ENCODE measurements around the gene INHBC. TPM values are rescaled to one million over a fixed set of nuclear protein-coding genes. Genes with fewer than 3 reads are reported as not detected.
"Not testable (repeated sequence)": the region's sequence is repeated elsewhere in the genome, so short reads cannot be mapped to it uniquely, and the experiment has no call there.

The INHBC gene
- total RNA-seq, 2 donors from 2014 or later = not detected

DNA sequence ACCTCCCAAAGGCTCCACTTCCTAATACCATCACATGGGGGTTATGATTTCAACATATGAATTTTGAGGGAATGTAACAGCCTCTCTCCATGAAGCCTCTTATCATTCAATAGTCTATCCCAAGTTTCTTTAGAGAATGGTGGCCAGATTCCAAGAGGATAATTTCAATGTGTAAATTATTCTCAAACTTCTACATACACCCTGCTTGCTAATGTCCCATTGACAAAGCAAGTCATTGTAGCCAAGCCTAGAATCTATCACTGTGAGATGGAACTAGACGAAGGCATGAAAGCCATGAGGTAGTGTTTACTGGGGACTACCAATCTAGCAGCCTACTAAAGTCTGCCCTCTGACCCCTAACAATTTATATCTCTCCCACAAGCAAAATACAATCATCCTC lies 3.8 kb downstream of the INHBC start:
- Histone ChIP-seq H3K9me3 (no peaks in the 10 kb centered on the region), H3K4me1 (ENCODE audit: control insufficient read depth in 1 of 2, low read depth in 2 of 2) (peaks cover 0 to 10% of the 10 kb centered on the region in 2 donors), H3K27ac (no peak overlapping the region), H3K27me3 (replicated peaks; ENCODE audit: insufficient read depth) (no peaks in the 10 kb centered on the region), H3K36me3 (no peaks in the 10 kb centered on the region), H3K4me3 (no peak overlapping the region)
- TF ChIP-seq CTCF (IDR thresholded peaks at IDR 0.05) = no peak
- DNase-seq (ENCODE audit: low spot score) = no peak
- ATAC-seq (ENCODE audit: insufficient number of reproducible peaks, low FRiP score, low read depth) = no peak

GRCh38 chr12:57439762-57440266 lies 5.2 kb downstream of the INHBC start:
- DNase-seq (ENCODE audit: low spot score) (no peak), ATAC-seq (ENCODE audit: insufficient number of reproducible peaks, low FRiP score, low read depth) (no peak)
- Histone ChIP-seq H3K27me3 (replicated peaks; ENCODE audit: insufficient read depth) (no peaks in the 10 kb centered on the region), H3K4me1 (ENCODE audit: control insufficient read depth in 1 of 2, low read depth in 2 of 2) (peaks cover 0 to 10% of the 10 kb centered on the region in 2 donors), H3K9me3 (no peaks in the 10 kb centered on the region), H3K4me3 (no peak overlapping the region), H3K36me3 (no peaks in the 10 kb centered on the region), H3K27ac (peak overlapping the region; percentile 65 to 66)
- no peak for TF ChIP-seq CTCF (IDR thresholded peaks at IDR 0.05)

- H3K4me1 ChIP-seq (ENCODE audit: control insufficient read depth in 1 of 2, low read depth in 2 of 2) = peaks cover 0 to 10% of the 10 kb centered on the region in 2 donors
- H3K9me3 ChIP-seq; H3K4me3 ChIP-seq; H3K36me3 ChIP-seq; ATAC-seq (ENCODE audit: insufficient number of reproducible peaks, low FRiP score, low read depth); H3K27ac ChIP-seq; DNase-seq (ENCODE audit: low spot score); H3K27me3 ChIP-seq (replicated peaks; ENCODE audit: insufficient read depth): not testable (repeated sequence)
Observed at GRCh38 chr12:57441393-57441792, 6.8 kb downstream of the INHBC start.

GRCh38 chr12:57441846-57442427 lies 7.4 kb downstream of the INHBC start:
- Histone ChIP-seq H3K4me3 (no peak overlapping the region), H3K4me1 (ENCODE audit: control insufficient read depth in 1 of 2, low read depth in 2 of 2) (peaks cover 0 to 10% of the 10 kb centered on the region in 2 donors), H3K27me3 (replicated peaks; ENCODE audit: insufficient read depth) (no peaks in the 10 kb centered on the region), H3K27ac (no peak overlapping the region), H3K9me3 (no peaks in the 10 kb centered on the region), H3K36me3 (no peaks in the 10 kb centered on the region)
- no peak for TF ChIP-seq CTCF (IDR thresholded peaks at IDR 0.05)
- no peak for ATAC-seq (ENCODE audit: insufficient number of reproducible peaks, low FRiP score, low read depth)
- no peak for DNase-seq (ENCODE audit: low spot score)

GRCh38 chr12:57444337-57444736 lies 9.8 kb downstream of the INHBC start:
- not testable (repeated sequence) for ATAC-seq (ENCODE audit: insufficient number of reproducible peaks, low FRiP score, low read depth); H3K27ac ChIP-seq; H3K9me3 ChIP-seq; H3K4me3 ChIP-seq; H3K36me3 ChIP-seq; DNase-seq (ENCODE audit: low spot score); H3K4me1 ChIP-seq (ENCODE audit: control insufficient read depth in 1 of 2, low read depth in 2 of 2); H3K27me3 ChIP-seq (replicated peaks; ENCODE audit: insufficient read depth)

DNA sequence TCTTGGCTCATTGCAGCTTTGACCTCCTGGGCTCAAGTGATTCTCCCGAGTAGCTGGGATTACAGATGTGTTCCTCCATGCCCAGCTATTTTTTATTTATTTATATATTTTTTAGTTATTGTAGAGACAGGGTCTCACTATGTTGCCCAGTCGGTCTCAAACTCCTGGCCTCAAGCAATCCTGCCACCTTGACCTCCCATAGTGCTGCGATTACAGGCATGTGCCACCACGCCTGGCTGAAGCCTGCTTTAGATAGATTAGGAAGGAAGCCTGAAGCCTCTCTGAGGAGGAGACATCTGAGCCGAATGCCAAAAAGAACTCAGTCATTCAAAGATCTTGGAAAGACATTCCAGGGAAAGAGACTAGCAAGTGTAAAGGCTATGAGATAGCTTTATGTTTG lies 10.2 kb downstream of the INHBC start:
- no peaks in the 10 kb centered on the region for H3K9me3 ChIP-seq
- no peak overlapping the region for H3K4me3 ChIP-seq
- H3K36me3 ChIP-seq = no peaks in the 10 kb centered on the region
- no peak for ATAC-seq (ENCODE audit: insufficient number of reproducible peaks, low FRiP score, low read depth)
- no peak for TF ChIP-seq CTCF (IDR thresholded peaks at IDR 0.05)
- no peaks in the 10 kb centered on the region for H3K4me1 ChIP-seq (ENCODE audit: control insufficient read depth in 1 of 2, low read depth in 2 of 2)
- no peak for DNase-seq (ENCODE audit: low spot score)
- H3K27me3 ChIP-seq (replicated peaks; ENCODE audit: insufficient read depth) = no peaks in the 10 kb centered on the region
- H3K27ac ChIP-seq = no peak overlapping the region
